GM20000 (cell line): ENCODE measurements around the gene KDM1A.

Experiments used
- DNase-seq: peaks from one replicate; pipeline ENCODE4 v3.0.0; 2012; ENCODE audit warnings: low spot score
- CTCF ChIP-seq: IDR thresholded peaks from 2 replicates; pipeline ENCODE4 v1.5.1; 2012; ENCODE audit warnings: mild to moderate bottlenecking, control low read depth; ENCODE audit errors: extremely low read depth, missing control alignments

KDM1A gene

GRCh38 chr1:23102289-23102688, 83.0 kb downstream of the KDM1A start:
- no peak for TF ChIP-seq CTCF
- DNase-seq = no peak

GRCh38 chr1:23103001-23103889, 84.0 kb downstream of the KDM1A start:
- peak; percentile 54 for DNase-seq
- TF ChIP-seq CTCF = no peak

GRCh38 chr1:23108918-23109533, 89.8 kb downstream of the KDM1A start:
- no peak for DNase-seq
- TF ChIP-seq CTCF = no peak

GRCh38 chr1:23110391-23110790, 91.1 kb downstream of the KDM1A start:
- no peak for DNase-seq
- TF ChIP-seq CTCF = no peak

- TF ChIP-seq CTCF = no peak
- no peak for DNase-seq
Measured at GRCh38 chr1:23111600-23112535, 92.6 kb downstream of the KDM1A start.

- TF ChIP-seq CTCF = no peak
- DNase-seq = no peak
Measured at GRCh38 chr1:23114424-23115079, 95.3 kb downstream of the KDM1A start.
